Neuronal stem cell (in vitro differentiated cells): ENCODE results near the gene TTC39C.

Source experiments
- DNase-seq: peaks from one replicate; pipeline ENCODE4 v3.0.0-alpha.2; 2013; ENCODE audit warnings: low spot score
- H2AFZ ChIP-seq: one replicate; pipeline ENCODE4 v1.6.1; 2013; ENCODE audit warnings: mild to moderate bottlenecking, low read length, inconsistent platforms
- H2AK5ac ChIP-seq: 2 replicates; pipeline ENCODE4 v1.6.1; 2013; ENCODE audit warnings: low read depth, mild to moderate bottlenecking, inconsistent platforms, low read length, moderate library complexity, mixed read lengths
- H2BK120ac ChIP-seq: 2 replicates; pipeline ENCODE4 v1.6.1; 2013; ENCODE audit warnings: low read depth, mild to moderate bottlenecking, inconsistent platforms, low read length, moderate library complexity, mixed read lengths
- H2BK12ac ChIP-seq: one replicate; pipeline ENCODE4 v1.6.1; 2013; ENCODE audit warnings: low read length, inconsistent platforms
- H2BK15ac ChIP-seq: 2 replicates; pipeline ENCODE4 v1.6.1; 2013; ENCODE audit warnings: mild to moderate bottlenecking, low read length, inconsistent platforms, mixed read lengths
- H2BK5ac ChIP-seq: one replicate; pipeline ENCODE4 v1.6.1; 2013; ENCODE audit warnings: inconsistent platforms, mild to moderate bottlenecking, low read length, moderate library complexity
- H3K14ac ChIP-seq: one replicate; pipeline ENCODE4 v1.6.1; 2013; ENCODE audit warnings: low read length, inconsistent platforms
- H3K18ac ChIP-seq: 2 replicates; pipeline ENCODE4 v1.6.1; 2013; ENCODE audit warnings: low read length, inconsistent platforms
- H3K23ac ChIP-seq: 2 replicates; pipeline ENCODE4 v1.6.1; 2013; ENCODE audit warnings: low read depth, mild to moderate bottlenecking, mixed read lengths, low read length, inconsistent platforms; ENCODE audit not compliant: poor library complexity
- H3K27ac ChIP-seq: replicated peaks from 3 replicates; pipeline ENCODE4 v1.5.1; 2013; ENCODE audit warnings: low read length, inconsistent platforms
- H3K27me3 ChIP-seq, 3 experiments: 2 replicates each; pipeline ENCODE4 v1.6.1; 2013; ENCODE audit warnings: low read length in 3 of 3, mild to moderate bottlenecking in 2 of 3, inconsistent platforms in 1 of 3, low read depth in 1 of 3, mixed read lengths in 1 of 3, moderate library complexity in 1 of 3; ENCODE audit not compliant: control insufficient read depth in 3 of 3, insufficient read depth in 3 of 3
- H3K36me3 ChIP-seq, 2 donors: replicated peaks in 1 of 2; 2 replicates each; pipeline ENCODE4 v1.6.1; 2013; ENCODE audit warnings: low read length in 2 of 2; ENCODE audit not compliant: control insufficient read depth in 2 of 2, insufficient read depth in 2 of 2
- H3K4ac ChIP-seq: 2 replicates; pipeline ENCODE4 v1.6.1; 2013; ENCODE audit warnings: inconsistent platforms, mild to moderate bottlenecking, low read length, moderate library complexity
- H3K4me1 ChIP-seq, 2 donors: 1 replicate in 1 of 2; 2 replicates in 1 of 2; pipeline ENCODE4 v1.6.1; 2013; ENCODE audit warnings: low read length in 2 of 2, low read depth in 1 of 2; ENCODE audit not compliant: control insufficient read depth in 2 of 2, insufficient read depth in 1 of 2
- H3K4me2 ChIP-seq: one replicate; pipeline ENCODE4 v1.6.1; 2013; ENCODE audit warnings: mild to moderate bottlenecking, low read length, inconsistent platforms; ENCODE audit not compliant: insufficient read depth, poor library complexity, severe bottlenecking
- H3K4me3 ChIP-seq, 2 donors: 2 replicates each; pipeline ENCODE4 v1.5.1; 2013; ENCODE audit warnings: low read length in 2 of 2, mild to moderate bottlenecking in 2 of 2, inconsistent platforms in 1 of 2, moderate library complexity in 1 of 2
- H3K79me1 ChIP-seq: one replicate; pipeline ENCODE4 v1.6.1; 2013; ENCODE audit warnings: low read depth, mild to moderate bottlenecking, inconsistent platforms, low read length, moderate library complexity
- H3K9ac ChIP-seq: one replicate; pipeline ENCODE4 v1.6.1; 2013; ENCODE audit warnings: mild to moderate bottlenecking, low read depth, low read length, inconsistent platforms; ENCODE audit not compliant: poor library complexity
- H3K9me3 ChIP-seq, 2 donors: replicated peaks in 1 of 2; 2 replicates each; pipeline versions ENCODE3 to v1.6.1; 2013; ENCODE audit warnings: low read length in 2 of 2, mild to moderate bottlenecking in 2 of 2, inconsistent platforms in 1 of 2, low read depth in 1 of 2, mixed read lengths in 1 of 2, moderate library complexity in 1 of 2; ENCODE audit not compliant: control insufficient read depth in 2 of 2, insufficient read depth in 1 of 2
- H4K8ac ChIP-seq: one replicate; pipeline ENCODE4 v1.6.1; 2013; ENCODE audit warnings: low read depth, mild to moderate bottlenecking, inconsistent platforms, low read length, moderate library complexity
- H4K91ac ChIP-seq: one replicate; pipeline ENCODE4 v1.6.1; 2013; ENCODE audit warnings: low read length, low read depth, mild to moderate bottlenecking, inconsistent platforms; ENCODE audit not compliant: poor library complexity
- WGBS, 2 donors: extraction: QIAGEN DNeasy Blood & Tissue Kit; methylation state at CpG; one replicate each; pipeline ENCODE4 v1.1.7; 2013; ENCODE audit warnings: missing lambda C conversion rate in 2 of 2, mixed read lengths in 1 of 2; ENCODE audit not compliant: insufficient read length in 2 of 2, insufficient replicate concordance in 1 of 2; ENCODE audit errors: extremely low coverage in 2 of 2; 5-methylcytosine and 5-hydroxymethylcytosine counted together

The TTC39C gene

GRCh38 chr18:23990474-23991410, 23.8 kb upstream of the TTC39C start:
- H3K14ac ChIP-seq = no peak overlapping the region
- no peaks in the 10 kb centered on the region for H3K27me3 ChIP-seq
- no peak overlapping the region for H2AFZ ChIP-seq
- H3K79me1 ChIP-seq = no peaks in the 10 kb centered on the region
- H3K9ac ChIP-seq = no peak overlapping the region
- H3K4me1 ChIP-seq = peaks cover 0 to 3% of the 10 kb centered on the region in 2 donors
- H3K27ac ChIP-seq = no peak overlapping the region
- no peak overlapping the region for H2AK5ac ChIP-seq
- no peak overlapping the region for H2BK5ac ChIP-seq
- H4K8ac ChIP-seq = no peak overlapping the region
- DNase-seq = no peak
- no peak overlapping the region for H3K4me2 ChIP-seq
- H2BK15ac ChIP-seq = no peak overlapping the region
- H3K4me3 ChIP-seq = no peak overlapping the region
- H3K9me3 ChIP-seq = no peaks in the 10 kb centered on the region
- no peak overlapping the region for H2BK120ac ChIP-seq
- no peak overlapping the region for H3K18ac ChIP-seq
- no peak overlapping the region for H3K4ac ChIP-seq
- H2BK12ac ChIP-seq = no peak overlapping the region
- H3K36me3 ChIP-seq = no peaks in the 10 kb centered on the region
- H4K91ac ChIP-seq = no peak overlapping the region
- no CpG with 5 or more reads among the region's 6 CpGs for WGBS, 2 donors
- H3K23ac ChIP-seq = no peak overlapping the region

- Histone ChIP-seq H3K27ac (no peak overlapping the region), H2BK12ac (no peak overlapping the region), H3K14ac (no peak overlapping the region), H2AK5ac (no peak overlapping the region), H3K4me2 (no peak overlapping the region), H4K91ac (no peak overlapping the region), H3K79me1 (no peaks in the 10 kb centered on the region), H3K4ac (no peak overlapping the region), H3K9ac (no peak overlapping the region), H3K4me1 (peaks cover 0 to 3% of the 10 kb centered on the region in 2 donors), H2BK15ac (no peak overlapping the region), H2BK5ac (no peak overlapping the region), H4K8ac (no peak overlapping the region), H3K36me3 (no peaks in the 10 kb centered on the region), H3K9me3 (no peaks in the 10 kb centered on the region), H3K18ac (no peak overlapping the region), H2BK120ac (no peak overlapping the region), H3K4me3 (no peak overlapping the region), H3K23ac (no peak overlapping the region), H3K27me3 (peaks cover 0 to 6% (median 0%) of the 10 kb centered on the region in 3 experiments), H2AFZ (no peak overlapping the region)
- DNase-seq = no peak
- WGBS, 2 donors = no CpG with 5 or more reads among the region's 7 CpGs
These were observed 22.2 kb upstream of the TTC39C start for GRCh38 chr18:23992089-23992940.

GRCh38 chr18:23992941-23993280, 21.6 kb upstream of the TTC39C start:
- H3K27me3 ChIP-seq = peaks cover 0 to 6% (median 0%) of the 10 kb centered on the region in 3 experiments
- no peak overlapping the region for H2BK12ac ChIP-seq
- no CpG with 5 or more reads among the region's 2 CpGs for WGBS, 2 donors
- no peak overlapping the region for H2BK5ac ChIP-seq
- H3K4me2 ChIP-seq = no peak overlapping the region
- H3K18ac ChIP-seq = no peak overlapping the region
- no peak overlapping the region for H3K14ac ChIP-seq
- H3K79me1 ChIP-seq = no peaks in the 10 kb centered on the region
- no peak overlapping the region for H4K91ac ChIP-seq
- no peak overlapping the region for H3K27ac ChIP-seq
- H3K4me3 ChIP-seq = no peak overlapping the region
- no peak overlapping the region for H2AFZ ChIP-seq
- H3K4ac ChIP-seq = no peak overlapping the region
- H3K4me1 ChIP-seq = peaks cover 0 to 3% of the 10 kb centered on the region in 2 donors
- DNase-seq = no peak
- H4K8ac ChIP-seq = no peak overlapping the region
- H2BK15ac ChIP-seq = no peak overlapping the region
- H2AK5ac ChIP-seq = no peak overlapping the region
- H3K9me3 ChIP-seq = no peaks in the 10 kb centered on the region
- H3K9ac ChIP-seq = no peak overlapping the region
- H2BK120ac ChIP-seq = no peak overlapping the region
- H3K36me3 ChIP-seq = no peaks in the 10 kb centered on the region
- H3K23ac ChIP-seq = no peak overlapping the region

GRCh38 chr18:23994361-23994902, 20.1 kb upstream of the TTC39C start:
- no peak overlapping the region for H3K14ac ChIP-seq
- DNase-seq = no peak
- no CpG with 5 or more reads among the region's 9 CpGs for WGBS, 2 donors
- H2BK120ac ChIP-seq = no peak overlapping the region
- no peak overlapping the region for H3K27ac ChIP-seq
- H3K4me1 ChIP-seq = peaks cover 0 to 3% of the 10 kb centered on the region in 2 donors
- H3K18ac ChIP-seq = no peak overlapping the region
- no peak overlapping the region for H3K4me2 ChIP-seq
- H3K27me3 ChIP-seq = peaks cover 0 to 15% (median 0%) of the 10 kb centered on the region in 3 experiments
- no peak overlapping the region for H4K91ac ChIP-seq
- no peak overlapping the region for H2BK15ac ChIP-seq
- H3K9ac ChIP-seq = no peak overlapping the region
- H3K79me1 ChIP-seq = no peaks in the 10 kb centered on the region
- H3K4ac ChIP-seq = no peak overlapping the region
- H3K9me3 ChIP-seq = no peaks in the 10 kb centered on the region
- no peak overlapping the region for H2BK5ac ChIP-seq
- no peak overlapping the region for H3K23ac ChIP-seq
- H2AFZ ChIP-seq = no peak overlapping the region
- H3K4me3 ChIP-seq = no peak overlapping the region
- H4K8ac ChIP-seq = no peak overlapping the region
- no peak overlapping the region for H2AK5ac ChIP-seq
- no peak overlapping the region for H2BK12ac ChIP-seq
- H3K36me3 ChIP-seq = no peaks in the 10 kb centered on the region
